ENCODE results near the gene LRRC30. TPM values are rescaled to one million over a fixed set of nuclear protein-coding genes. Genes with fewer than 3 reads are reported as not detected.

LRRC30 gene
- total and polyA plus RNA-seq, 2 donors (not counting 1 experiment from before 2014, with no cell fraction given) = not detected

DNA sequence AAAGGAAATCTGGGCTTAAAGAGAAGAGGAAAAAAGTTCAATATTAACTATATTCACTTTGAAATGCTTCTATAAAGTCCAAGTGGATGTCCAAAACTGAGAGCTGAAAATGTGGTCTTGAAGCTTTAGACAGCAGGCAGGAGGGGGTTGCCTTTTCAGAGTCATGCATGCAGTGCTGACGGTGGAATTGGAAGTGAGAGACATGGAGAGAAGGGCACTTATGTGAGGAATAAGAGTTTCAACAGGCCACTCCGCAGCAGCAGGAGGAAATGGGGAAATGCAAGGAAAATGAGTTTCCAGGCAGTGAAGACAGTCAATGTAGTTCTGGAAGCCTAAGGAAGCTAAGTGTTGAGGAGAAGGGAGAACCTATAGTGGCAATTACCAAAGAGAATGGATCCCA lies 33.0 kb upstream of the LRRC30 start:
- Histone ChIP-seq H4K20me1 (ENCODE audit: control insufficient read depth, extremely low read depth, insufficient read depth, low read length) (no peaks in the 10 kb centered on the region), H3K4me3 (replicated peaks in 1 of 4; ENCODE audit: control extremely low read depth in 1 of 4, insufficient read depth in 1 of 4, low read depth in 3 of 4, low read length in 4 of 4) (no peak overlapping the region), H2AFZ (ENCODE audit: low read length) (no peak overlapping the region), H3K79me2 (ENCODE audit: control insufficient read depth, insufficient read depth, low read length) (no peaks in the 10 kb centered on the region), H3K36me3 (ENCODE audit: control insufficient read depth, insufficient read depth, low read length) (no peaks in the 10 kb centered on the region), H3K27ac (ENCODE audit: insufficient read depth, low read length) (no peak overlapping the region), H3K27me3 (ENCODE audit: control insufficient read depth, insufficient read depth, low read length) (no peaks in the 10 kb centered on the region), H3K9ac (ENCODE audit: insufficient read depth, low read length) (no peak overlapping the region), H3K4me1 (ENCODE audit: control insufficient read depth, extremely low read depth, insufficient read depth, low read length) (no peaks in the 10 kb centered on the region), H3K9me3 (ENCODE audit: control insufficient read depth, insufficient read depth, low read depth, low read length) (no peaks in the 10 kb centered on the region), H3K4me2 (ENCODE audit: extremely low read depth, insufficient read depth, low read length) (no peak overlapping the region)
- TF ChIP-seq, protein P1, sequence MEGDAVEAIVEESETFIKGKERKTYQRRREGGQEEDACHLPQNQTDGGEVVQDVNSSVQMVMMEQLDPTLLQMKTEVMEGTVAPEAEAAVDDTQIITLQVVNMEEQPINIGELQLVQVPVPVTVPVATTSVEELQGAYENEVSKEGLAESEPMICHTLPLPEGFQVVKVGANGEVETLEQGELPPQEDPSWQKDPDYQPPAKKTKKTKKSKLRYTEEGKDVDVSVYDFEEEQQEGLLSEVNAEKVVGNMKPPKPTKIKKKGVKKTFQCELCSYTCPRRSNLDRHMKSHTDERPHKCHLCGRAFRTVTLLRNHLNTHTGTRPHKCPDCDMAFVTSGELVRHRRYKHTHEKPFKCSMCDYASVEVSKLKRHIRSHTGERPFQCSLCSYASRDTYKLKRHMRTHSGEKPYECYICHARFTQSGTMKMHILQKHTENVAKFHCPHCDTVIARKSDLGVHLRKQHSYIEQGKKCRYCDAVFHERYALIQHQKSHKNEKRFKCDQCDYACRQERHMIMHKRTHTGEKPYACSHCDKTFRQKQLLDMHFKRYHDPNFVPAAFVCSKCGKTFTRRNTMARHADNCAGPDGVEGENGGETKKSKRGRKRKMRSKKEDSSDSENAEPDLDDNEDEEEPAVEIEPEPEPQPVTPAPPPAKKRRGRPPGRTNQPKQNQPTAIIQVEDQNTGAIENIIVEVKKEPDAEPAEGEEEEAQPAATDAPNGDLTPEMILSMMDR (conservative IDR thresholded peaks at IDR 0.05 in 1 of 2, IDR thresholded peaks at IDR 0.05 in 1 of 2; ENCODE audit: low read depth in 1 of 2, low read length in 2 of 2) = no peak
- TF ChIP-seq EZH2 (IDR thresholded peaks at IDR 0.05; ENCODE audit: low read length, missing control alignments) = no peak
- DNase-seq (ENCODE audit: low read depth in 2 of 2) = no peak

DNA sequence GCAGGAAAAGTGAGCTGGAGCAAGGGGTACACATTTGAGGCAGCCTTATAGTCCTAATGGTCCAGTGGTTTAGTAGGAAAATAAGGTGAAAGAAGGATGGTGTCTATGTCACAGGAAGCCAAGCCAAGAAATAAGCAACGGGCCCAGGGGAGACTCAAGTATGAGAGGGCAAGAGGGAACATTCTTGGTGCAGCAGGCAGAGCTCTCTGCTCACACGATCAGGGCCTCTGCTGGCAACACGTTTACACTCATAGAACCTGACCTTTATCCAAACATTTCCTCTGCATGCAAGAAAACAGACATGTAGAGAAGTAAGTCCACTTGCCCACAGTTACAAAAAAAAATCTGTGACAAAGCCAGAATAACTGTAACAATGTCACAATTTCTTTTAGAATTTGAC lies 32.6 kb upstream of the LRRC30 start:
- no peaks in the 10 kb centered on the region for H4K20me1 ChIP-seq (ENCODE audit: control insufficient read depth, extremely low read depth, insufficient read depth, low read length)
- H3K4me3 ChIP-seq (replicated peaks in 1 of 4; ENCODE audit: control extremely low read depth in 1 of 4, insufficient read depth in 1 of 4, low read depth in 3 of 4, low read length in 4 of 4) = no peak overlapping the region
- H3K4me2 ChIP-seq (ENCODE audit: extremely low read depth, insufficient read depth, low read length) = no peak overlapping the region
- no peaks in the 10 kb centered on the region for H3K9me3 ChIP-seq (ENCODE audit: control insufficient read depth, insufficient read depth, low read depth, low read length)
- no peaks in the 10 kb centered on the region for H3K27me3 ChIP-seq (ENCODE audit: control insufficient read depth, insufficient read depth, low read length)
- H3K9ac ChIP-seq (ENCODE audit: insufficient read depth, low read length) = no peak overlapping the region
- no peak overlapping the region for H3K27ac ChIP-seq (ENCODE audit: insufficient read depth, low read length)
- no peaks in the 10 kb centered on the region for H3K79me2 ChIP-seq (ENCODE audit: control insufficient read depth, insufficient read depth, low read length)
- H2AFZ ChIP-seq (ENCODE audit: low read length) = no peak overlapping the region
- no peak for DNase-seq (ENCODE audit: low read depth in 2 of 2)
- TF ChIP-seq, protein P1 (conservative IDR thresholded peaks at IDR 0.05 in 1 of 2, IDR thresholded peaks at IDR 0.05 in 1 of 2; ENCODE audit: low read depth in 1 of 2, low read length in 2 of 2) = no peak
- TF ChIP-seq EZH2 (IDR thresholded peaks at IDR 0.05; ENCODE audit: low read length, missing control alignments) = no peak
- no peaks in the 10 kb centered on the region for H3K4me1 ChIP-seq (ENCODE audit: control insufficient read depth, extremely low read depth, insufficient read depth, low read length)
- H3K36me3 ChIP-seq (ENCODE audit: control insufficient read depth, insufficient read depth, low read length) = no peaks in the 10 kb centered on the region

DNA sequence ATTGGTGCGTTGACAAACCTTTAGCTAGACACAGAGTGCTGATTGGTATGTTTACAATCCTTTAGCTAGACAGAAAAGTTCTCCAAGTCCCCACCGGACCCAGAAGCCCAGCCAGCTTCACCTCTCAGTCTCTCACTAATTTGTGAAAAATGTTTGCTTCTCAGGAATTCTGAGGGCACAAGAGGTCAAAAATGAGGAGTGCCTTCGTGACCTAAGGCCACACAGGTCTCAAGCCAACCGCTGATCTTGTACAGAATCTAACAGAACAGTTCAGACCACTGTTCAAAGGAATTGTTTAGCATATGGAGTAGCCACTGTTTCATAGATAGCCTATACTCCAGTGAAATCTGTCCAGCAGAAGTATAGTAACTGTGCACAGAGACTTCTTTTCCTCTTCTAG lies 29.8 kb upstream of the LRRC30 start:
- TF ChIP-seq, protein P1 (conservative IDR thresholded peaks at IDR 0.05 in 1 of 2, IDR thresholded peaks at IDR 0.05 in 1 of 2; ENCODE audit: low read depth in 1 of 2, low read length in 2 of 2) = no peak
- TF ChIP-seq EZH2 (IDR thresholded peaks at IDR 0.05; ENCODE audit: low read length, missing control alignments) = no peak
- H3K79me2 ChIP-seq (ENCODE audit: control insufficient read depth, insufficient read depth, low read length) = no peaks in the 10 kb centered on the region
- no peak overlapping the region for H3K4me2 ChIP-seq (ENCODE audit: extremely low read depth, insufficient read depth, low read length)
- no peaks in the 10 kb centered on the region for H3K36me3 ChIP-seq (ENCODE audit: control insufficient read depth, insufficient read depth, low read length)
- no peaks in the 10 kb centered on the region for H3K27me3 ChIP-seq (ENCODE audit: control insufficient read depth, insufficient read depth, low read length)
- H3K4me1 ChIP-seq (ENCODE audit: control insufficient read depth, extremely low read depth, insufficient read depth, low read length) = no peaks in the 10 kb centered on the region
- no peaks in the 10 kb centered on the region for H4K20me1 ChIP-seq (ENCODE audit: control insufficient read depth, extremely low read depth, insufficient read depth, low read length)
- no peaks in the 10 kb centered on the region for H3K9me3 ChIP-seq (ENCODE audit: control insufficient read depth, insufficient read depth, low read depth, low read length)
- no peak overlapping the region for H3K27ac ChIP-seq (ENCODE audit: insufficient read depth, low read length)
- no peak overlapping the region for H3K9ac ChIP-seq (ENCODE audit: insufficient read depth, low read length)
- DNase-seq (ENCODE audit: low read depth in 2 of 2) = no peak
- H3K4me3 ChIP-seq (replicated peaks in 1 of 4; ENCODE audit: control extremely low read depth in 1 of 4, insufficient read depth in 1 of 4, low read depth in 3 of 4, low read length in 4 of 4) = no peak overlapping the region
- no peak overlapping the region for H2AFZ ChIP-seq (ENCODE audit: low read length)

Measured in fibroblast of lung (primary cell).